ENCODE data around the gene SS18L1.

SS18L1 gene

GRCh38 chr20:62118113-62119043 is 25.2 kb upstream of the SS18L1 start:
- H3K27me3 ChIP-seq (replicated peaks; ENCODE audit: control insufficient read depth, insufficient read depth, low read length), result no peaks in the 10 kb centered on the region
- no peak overlapping the region for H3K4me3 ChIP-seq (replicated peaks; ENCODE audit: low read depth, low read length)
- TF ChIP-seq CTCF (IDR thresholded peaks at IDR 0.05; ENCODE audit: insufficient read depth, low read length, poor library complexity, severe bottlenecking), result no peak
- no peaks in the 10 kb centered on the region for H3K36me3 ChIP-seq (ENCODE audit: control insufficient read depth, insufficient read depth, low read length)
- no peak for DNase-seq (ENCODE audit: extremely low read depth, insufficient read length)

GRCh38 chr20:62119115-62119514 is 24.5 kb upstream of the SS18L1 start:
- no peak overlapping the region for H3K4me3 ChIP-seq (replicated peaks; ENCODE audit: low read depth, low read length)

GRCh38 chr20:62119591-62120364 is 23.8 kb upstream of the SS18L1 start:
- no peak for DNase-seq (ENCODE audit: extremely low read depth, insufficient read length)
- Histone ChIP-seq H3K36me3 (ENCODE audit: control insufficient read depth, insufficient read depth, low read length) (peaks cover 2% of the 10 kb centered on the region; the same call in 1 of the 2 replicates), H3K27me3 (replicated peaks; ENCODE audit: control insufficient read depth, insufficient read depth, low read length) (no peaks in the 10 kb centered on the region), H3K4me3 (replicated peaks; ENCODE audit: low read depth, low read length) (no peak overlapping the region)
- TF ChIP-seq CTCF (IDR thresholded peaks at IDR 0.05; ENCODE audit: insufficient read depth, low read length, poor library complexity, severe bottlenecking), result no peak

More at GRCh38 chr20:62119115-62119514, 24.5 kb upstream of the SS18L1 start:
- no peaks in the 10 kb centered on the region for H3K27me3 ChIP-seq (replicated peaks; ENCODE audit: control insufficient read depth, insufficient read depth, low read length)
- no peak for TF ChIP-seq CTCF (IDR thresholded peaks at IDR 0.05; ENCODE audit: insufficient read depth, low read length, poor library complexity, severe bottlenecking)
- no peak for DNase-seq (ENCODE audit: extremely low read depth, insufficient read length)
- no peaks in the 10 kb centered on the region for H3K36me3 ChIP-seq (ENCODE audit: control insufficient read depth, insufficient read depth, low read length)

- no peak overlapping the region for H3K4me3 ChIP-seq (replicated peaks; ENCODE audit: low read depth, low read length)
- peaks cover 4% of the 10 kb centered on the region for H3K36me3 ChIP-seq (ENCODE audit: control insufficient read depth, insufficient read depth, low read length)
- H3K27me3 ChIP-seq (replicated peaks; ENCODE audit: control insufficient read depth, insufficient read depth, low read length), result no peaks in the 10 kb centered on the region
- no peak for DNase-seq (ENCODE audit: extremely low read depth, insufficient read length)
- no peak for TF ChIP-seq CTCF (IDR thresholded peaks at IDR 0.05; ENCODE audit: insufficient read depth, low read length, poor library complexity, severe bottlenecking)
Observed at GRCh38 chr20:62120365-62120762, 23.2 kb upstream of the SS18L1 start.

GRCh38 chr20:62120990-62121775 is 22.4 kb upstream of the SS18L1 start:
- DNase-seq (ENCODE audit: extremely low read depth, insufficient read length), result no peak
- TF ChIP-seq CTCF (IDR thresholded peaks at IDR 0.05; ENCODE audit: insufficient read depth, low read length, poor library complexity, severe bottlenecking), result no peak
- H3K4me3 ChIP-seq (replicated peaks; ENCODE audit: low read depth, low read length), result peak overlapping the region; percentile 73
- H3K36me3 ChIP-seq (ENCODE audit: control insufficient read depth, insufficient read depth, low read length), result peaks cover 9% of the 10 kb centered on the region
- H3K27me3 ChIP-seq (replicated peaks; ENCODE audit: control insufficient read depth, insufficient read depth, low read length), result no peaks in the 10 kb centered on the region
